Skeletal muscle satellite cell (primary cell): ENCODE data around the gene CRISPLD2.

Source experiments
- H3K27me3 ChIP-seq: 2 replicates; pipeline ENCODE4 v1.7.0; 2013; ENCODE audit warnings: low read length; ENCODE audit not compliant: control insufficient read depth, insufficient read depth
- H3K36me3 ChIP-seq: 2 replicates; pipeline ENCODE4 v1.7.0; 2013; ENCODE audit warnings: mild to moderate bottlenecking, control low read depth, low read length; ENCODE audit not compliant: insufficient read depth
- H3K4me1 ChIP-seq: 2 replicates; pipeline ENCODE4 v1.7.0; 2013; ENCODE audit warnings: low read length; ENCODE audit not compliant: control insufficient read depth, insufficient read depth
- H3K4me2 ChIP-seq: 2 replicates; pipeline ENCODE4 v1.7.0; 2013; ENCODE audit warnings: mild to moderate bottlenecking, low read length
- H3K4me3 ChIP-seq: 2 replicates; pipeline ENCODE4 v1.7.0; 2013; ENCODE audit warnings: low read length
- H3K9ac ChIP-seq: 2 replicates; pipeline ENCODE4 v1.7.0; 2013; ENCODE audit warnings: mild to moderate bottlenecking, low read depth, low read length, moderate library complexity
- H3K9me3 ChIP-seq: replicated peaks from 2 replicates; pipeline ENCODE4 v1.7.0; 2013; ENCODE audit warnings: mild to moderate bottlenecking, control low read depth, low read length

Gene CRISPLD2

DNA sequence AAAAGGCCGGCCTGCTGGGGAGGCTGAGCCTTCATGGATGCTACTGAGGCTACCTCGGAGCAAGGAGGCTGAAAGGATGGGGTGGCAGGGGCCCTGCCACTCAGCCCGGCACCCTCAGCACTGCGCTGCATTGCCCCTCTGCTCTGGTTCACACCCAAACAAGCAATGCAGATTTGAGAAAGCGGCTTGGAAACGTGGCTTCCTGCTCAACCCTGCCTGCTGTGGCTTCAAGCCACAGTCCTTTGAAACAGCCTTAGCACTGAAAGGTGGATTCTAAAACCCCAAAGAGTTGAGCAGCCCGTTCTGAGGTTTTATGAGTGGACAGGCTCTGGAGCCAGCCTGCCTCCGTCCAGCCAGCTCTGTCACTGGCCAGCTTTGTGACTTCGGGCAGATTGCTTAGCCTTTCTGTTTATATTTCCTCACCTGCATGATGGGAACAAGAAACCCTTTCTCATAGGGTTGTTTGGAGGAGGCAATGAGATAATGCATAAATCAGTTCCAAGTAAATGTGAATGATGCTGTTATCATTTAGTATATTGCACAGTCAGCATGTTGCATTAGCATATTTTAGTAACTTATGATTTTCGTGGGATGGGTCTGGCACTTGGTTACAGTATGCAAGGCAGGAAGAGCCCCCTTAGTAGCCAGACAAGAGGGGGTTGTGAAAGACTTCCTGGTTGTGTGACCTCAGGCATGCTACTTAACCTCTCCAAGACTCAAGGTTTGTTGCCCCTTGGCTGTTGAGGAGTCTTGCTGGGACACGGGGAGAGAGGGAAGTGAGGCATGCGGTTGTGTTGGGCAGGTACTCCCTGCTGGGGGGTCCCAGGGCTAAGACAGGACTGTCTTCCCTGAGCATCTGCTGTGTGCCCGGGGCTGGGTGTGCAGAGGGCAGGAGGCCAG, 23.6 kb downstream of the CRISPLD2 start:
- H3K4me1 ChIP-seq, result peaks cover 44% of the 10 kb centered on the region
- no peaks in the 10 kb centered on the region for H3K27me3 ChIP-seq
- no peaks in the 10 kb centered on the region for H3K9me3 ChIP-seq
- no peak overlapping the region for H3K4me3 ChIP-seq
- peak overlapping the region; percentile 42 for H3K4me2 ChIP-seq
- H3K36me3 ChIP-seq, result peaks cover 36% of the 10 kb centered on the region
- H3K9ac ChIP-seq, result peak overlapping the region; percentile 5

DNA sequence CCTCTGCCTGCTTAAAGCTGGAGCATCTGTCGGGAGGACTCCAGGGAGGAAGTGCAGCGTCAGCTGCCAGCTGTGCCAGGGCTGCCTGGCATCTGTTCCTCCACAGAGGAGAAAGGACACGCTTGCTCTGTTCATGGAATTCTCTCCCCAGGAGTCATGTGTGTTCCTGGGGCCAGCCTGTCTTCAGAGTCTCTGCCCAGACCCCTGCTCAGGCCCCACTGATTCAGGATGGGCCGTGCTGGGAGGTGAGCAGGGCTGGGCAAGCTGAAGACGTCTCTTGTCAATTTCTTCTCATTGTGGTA, 24.2 kb downstream of the CRISPLD2 start:
- H3K9ac ChIP-seq, result peak overlapping the region; percentile 55
- H3K36me3 ChIP-seq, result peaks cover 31% of the 10 kb centered on the region
- H3K4me1 ChIP-seq, result peaks cover 38% of the 10 kb centered on the region
- no peaks in the 10 kb centered on the region for H3K9me3 ChIP-seq
- no peaks in the 10 kb centered on the region for H3K27me3 ChIP-seq
- H3K4me2 ChIP-seq, result peak overlapping the region; percentile 42
- H3K4me3 ChIP-seq, result no peak overlapping the region

DNA sequence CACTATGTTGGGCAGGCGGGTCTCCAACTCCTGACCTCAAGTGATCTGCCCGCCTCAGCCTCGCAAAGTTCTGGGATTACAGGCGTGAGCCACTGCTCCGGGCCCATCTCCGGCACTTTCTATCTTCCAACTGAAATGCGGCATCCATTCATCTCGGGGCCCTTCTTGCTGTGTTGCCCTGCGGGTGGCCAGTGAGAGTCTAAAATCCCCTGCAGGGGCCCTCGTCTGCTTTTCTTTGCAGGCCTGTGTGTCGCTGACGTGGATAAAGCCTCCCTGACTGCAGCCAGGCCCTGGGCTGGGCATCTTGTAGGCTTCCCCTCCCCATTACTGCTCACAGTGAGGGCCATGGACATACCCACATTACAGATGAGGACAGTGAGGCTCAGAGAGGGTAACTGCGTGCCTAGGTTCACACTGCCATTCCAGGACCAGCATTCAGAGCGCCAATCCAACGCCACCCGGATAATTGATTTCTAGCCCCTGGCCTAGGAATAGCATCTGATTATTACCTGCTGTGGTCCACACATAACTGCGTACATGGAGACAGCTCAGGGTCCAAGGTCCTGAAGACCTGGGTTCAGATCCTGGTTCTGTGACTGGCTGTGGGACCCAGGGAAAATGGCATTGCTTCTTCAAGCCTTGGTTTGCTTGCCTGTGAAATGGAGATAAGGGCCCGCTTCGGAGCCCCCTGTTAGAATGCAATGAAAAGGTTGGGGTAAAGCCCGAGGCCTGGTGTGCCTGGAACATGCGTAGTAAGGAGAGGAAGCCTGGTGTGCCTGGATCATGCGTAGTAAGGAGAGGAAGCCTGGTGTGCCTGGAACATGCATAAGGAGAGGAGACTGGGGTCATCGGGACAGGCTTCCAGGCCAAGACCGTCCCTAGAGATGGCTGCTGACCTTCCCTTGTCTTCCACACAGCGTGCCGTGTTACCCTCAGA, 25.0 kb downstream of the CRISPLD2 start:
- Histone ChIP-seq H3K9me3 (no peaks in the 10 kb centered on the region), H3K9ac (peak overlapping the region; percentile 55), H3K27me3 (no peaks in the 10 kb centered on the region), H3K36me3 (peaks cover 26% of the 10 kb centered on the region), H3K4me2 (no peak overlapping the region), H3K4me1 (peaks cover 30% of the 10 kb centered on the region), H3K4me3 (no peak overlapping the region)

DNA sequence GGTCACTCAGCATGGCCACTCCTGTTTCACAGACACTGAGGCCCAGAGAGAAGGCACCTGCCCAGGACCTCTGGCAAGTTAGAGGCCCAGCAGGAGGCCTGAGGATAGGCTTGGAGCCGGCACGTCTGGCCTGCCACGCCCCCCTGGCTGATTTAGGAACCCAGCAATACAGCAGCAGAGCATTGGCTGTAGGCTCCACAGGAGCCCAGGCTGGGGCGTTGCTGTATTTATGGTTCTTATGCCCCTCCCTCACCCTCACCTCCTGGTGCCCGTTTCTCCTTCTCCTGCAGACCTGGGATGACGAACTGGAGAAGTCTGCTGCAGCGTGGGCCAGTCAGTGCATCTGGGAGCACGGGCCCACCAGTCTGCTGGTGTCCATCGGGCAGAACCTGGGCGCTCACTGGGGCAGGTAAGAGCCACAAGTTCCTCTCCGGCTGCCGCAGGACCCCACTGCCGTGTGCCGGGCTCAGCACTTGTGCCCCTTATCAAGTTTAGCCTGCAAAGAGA, 25.8 kb downstream of the CRISPLD2 start:
- peaks cover 22% of the 10 kb centered on the region for H3K4me1 ChIP-seq
- H3K4me2 ChIP-seq, result no peak overlapping the region
- no peaks in the 10 kb centered on the region for H3K27me3 ChIP-seq
- no peak overlapping the region for H3K4me3 ChIP-seq
- H3K36me3 ChIP-seq, result peaks cover 30% of the 10 kb centered on the region
- no peak overlapping the region for H3K9ac ChIP-seq
- H3K9me3 ChIP-seq, result peaks cover under 1% of the 10 kb centered on the region

DNA sequence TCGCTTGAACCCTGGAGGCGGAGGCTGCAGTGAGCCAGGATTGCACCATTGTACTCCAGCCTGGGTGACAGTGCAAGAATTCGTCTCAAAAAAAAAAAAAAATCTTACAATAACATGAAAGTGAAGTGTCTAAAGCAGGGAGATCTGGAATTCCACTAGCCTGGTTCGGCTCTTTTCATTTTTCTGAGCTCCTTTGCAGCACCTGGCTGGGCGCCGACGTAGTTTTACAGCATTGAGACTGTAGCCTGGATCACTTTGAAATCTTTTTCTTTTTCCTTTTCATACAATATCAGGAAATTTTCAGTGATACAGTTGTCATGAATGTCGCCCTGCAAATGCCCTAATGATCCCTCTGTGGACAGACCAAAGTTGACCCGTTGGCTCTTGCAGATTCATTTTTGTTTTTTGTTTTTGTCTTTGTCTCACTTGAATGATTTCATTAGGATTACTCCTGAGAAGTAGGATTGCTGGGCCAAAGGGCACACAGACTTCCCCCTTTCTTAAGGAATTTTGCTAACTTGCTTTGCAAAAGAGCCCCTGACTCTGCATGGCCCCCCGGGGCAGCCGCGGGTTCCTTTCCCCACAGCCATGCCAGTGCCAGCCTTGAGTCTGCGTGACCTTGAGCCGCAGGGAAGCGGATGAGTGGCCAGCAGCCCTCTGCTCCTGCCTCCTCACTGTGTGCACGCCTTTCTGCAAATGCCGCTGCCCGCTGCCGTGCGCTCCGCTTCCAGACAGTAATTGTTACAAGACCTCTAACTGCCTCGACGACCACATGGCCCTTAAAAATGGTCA, 28.0 kb downstream of the CRISPLD2 start:
- peaks cover 34% of the 10 kb centered on the region for H3K4me1 ChIP-seq
- peaks cover 2% of the 10 kb centered on the region for H3K9me3 ChIP-seq
- no peak overlapping the region for H3K4me2 ChIP-seq
- no peaks in the 10 kb centered on the region for H3K27me3 ChIP-seq
- H3K36me3 ChIP-seq, result peaks cover 32% of the 10 kb centered on the region
- H3K9ac ChIP-seq, result no peak overlapping the region
- H3K4me3 ChIP-seq, result no peak overlapping the region

DNA sequence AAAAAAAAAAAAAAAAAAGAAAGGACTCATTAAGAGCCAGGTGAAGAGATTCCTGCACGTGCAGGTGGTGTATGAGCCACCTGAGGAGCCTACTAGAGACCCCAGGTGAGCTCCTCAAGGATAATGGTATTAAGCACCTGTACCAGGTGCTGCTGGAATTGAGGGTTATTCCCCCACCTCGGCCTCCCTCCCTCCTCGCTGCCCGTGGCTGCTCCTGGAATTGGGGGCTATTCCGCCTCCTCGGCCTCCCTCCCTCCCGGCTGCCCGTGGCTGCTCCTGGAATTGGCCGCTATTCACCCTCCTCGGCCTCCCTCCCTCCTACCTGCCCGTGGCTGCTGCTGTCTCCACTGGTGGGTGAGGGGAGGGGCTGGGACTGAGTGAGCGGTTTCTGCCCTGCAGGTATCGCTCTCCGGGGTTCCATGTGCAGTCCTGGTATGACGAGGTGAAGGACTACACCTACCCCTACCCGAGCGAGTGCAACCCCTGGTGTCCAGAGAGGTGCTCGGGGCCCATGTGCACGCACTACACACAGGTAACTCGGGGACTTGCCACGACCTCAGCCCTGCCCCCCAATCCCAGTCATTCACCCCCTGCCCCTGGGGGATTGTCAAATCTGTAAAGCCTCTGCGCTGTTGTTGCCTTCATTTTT, 29.3 kb downstream of the CRISPLD2 start:
- Histone ChIP-seq H3K4me3 (no peak overlapping the region), H3K36me3 (peaks cover 37% of the 10 kb centered on the region), H3K4me2 (no peak overlapping the region), H3K27me3 (no peaks in the 10 kb centered on the region), H3K9ac (no peak overlapping the region), H3K9me3 (peaks cover 2% of the 10 kb centered on the region), H3K4me1 (peaks cover 24% of the 10 kb centered on the region)

DNA sequence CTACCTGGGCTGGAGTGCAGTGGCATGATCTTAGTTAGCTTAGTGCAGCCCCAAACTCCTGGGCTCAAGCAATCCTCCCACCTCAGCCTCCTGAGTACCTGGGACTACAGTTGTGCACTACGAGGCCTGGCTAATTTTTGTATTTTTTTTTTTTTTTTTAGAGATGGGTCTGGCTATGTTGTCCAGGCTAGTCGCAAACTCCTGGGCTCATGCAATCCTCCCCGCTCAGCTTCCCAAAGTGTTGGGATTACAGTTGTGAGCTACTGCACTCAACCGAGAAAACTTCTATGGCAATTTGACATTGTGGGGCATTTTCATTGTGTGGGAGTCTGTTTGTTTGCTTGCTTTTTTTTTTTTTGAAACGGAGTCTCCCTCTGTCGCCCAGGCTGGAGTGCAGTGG, 30.0 kb downstream of the CRISPLD2 start:
- no peak overlapping the region for H3K4me3 ChIP-seq
- no peaks in the 10 kb centered on the region for H3K27me3 ChIP-seq
- H3K36me3 ChIP-seq, result peaks cover 38% of the 10 kb centered on the region

DNA sequence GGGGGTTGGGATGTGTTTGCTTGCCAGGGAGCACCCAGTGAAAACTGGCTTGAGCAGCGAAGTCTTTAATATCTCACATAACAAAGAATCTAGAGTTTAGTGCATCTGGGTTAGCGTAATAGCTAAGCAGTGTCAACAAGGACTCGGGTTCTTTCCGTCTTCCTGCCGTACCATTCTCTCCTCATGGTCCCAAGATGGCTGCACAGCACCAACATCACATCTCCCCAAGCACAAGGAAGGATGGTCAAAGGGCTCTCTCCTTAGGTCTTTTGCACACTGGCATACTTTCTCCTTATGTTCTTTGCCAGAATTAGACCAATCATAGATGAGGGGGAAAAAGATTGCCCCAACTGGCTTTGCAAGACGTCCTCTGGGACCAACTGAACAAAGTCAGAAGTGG, 30.9 kb downstream of the CRISPLD2 start:
- peaks cover 23% of the 10 kb centered on the region for H3K4me1 ChIP-seq
- H3K4me2 ChIP-seq, result no peak overlapping the region
- peaks cover 36% of the 10 kb centered on the region for H3K36me3 ChIP-seq
- H3K27me3 ChIP-seq, result no peaks in the 10 kb centered on the region
- peaks cover 2% of the 10 kb centered on the region for H3K9me3 ChIP-seq
- no peak overlapping the region for H3K4me3 ChIP-seq
- H3K9ac ChIP-seq, result no peak overlapping the region

More for the DNA sequence above, 30.0 kb downstream of the CRISPLD2 start:
- Histone ChIP-seq H3K9ac (no peak overlapping the region), H3K4me2 (no peak overlapping the region), H3K4me1 (peaks cover 22% of the 10 kb centered on the region), H3K9me3 (peaks cover 2% of the 10 kb centered on the region)

DNA sequence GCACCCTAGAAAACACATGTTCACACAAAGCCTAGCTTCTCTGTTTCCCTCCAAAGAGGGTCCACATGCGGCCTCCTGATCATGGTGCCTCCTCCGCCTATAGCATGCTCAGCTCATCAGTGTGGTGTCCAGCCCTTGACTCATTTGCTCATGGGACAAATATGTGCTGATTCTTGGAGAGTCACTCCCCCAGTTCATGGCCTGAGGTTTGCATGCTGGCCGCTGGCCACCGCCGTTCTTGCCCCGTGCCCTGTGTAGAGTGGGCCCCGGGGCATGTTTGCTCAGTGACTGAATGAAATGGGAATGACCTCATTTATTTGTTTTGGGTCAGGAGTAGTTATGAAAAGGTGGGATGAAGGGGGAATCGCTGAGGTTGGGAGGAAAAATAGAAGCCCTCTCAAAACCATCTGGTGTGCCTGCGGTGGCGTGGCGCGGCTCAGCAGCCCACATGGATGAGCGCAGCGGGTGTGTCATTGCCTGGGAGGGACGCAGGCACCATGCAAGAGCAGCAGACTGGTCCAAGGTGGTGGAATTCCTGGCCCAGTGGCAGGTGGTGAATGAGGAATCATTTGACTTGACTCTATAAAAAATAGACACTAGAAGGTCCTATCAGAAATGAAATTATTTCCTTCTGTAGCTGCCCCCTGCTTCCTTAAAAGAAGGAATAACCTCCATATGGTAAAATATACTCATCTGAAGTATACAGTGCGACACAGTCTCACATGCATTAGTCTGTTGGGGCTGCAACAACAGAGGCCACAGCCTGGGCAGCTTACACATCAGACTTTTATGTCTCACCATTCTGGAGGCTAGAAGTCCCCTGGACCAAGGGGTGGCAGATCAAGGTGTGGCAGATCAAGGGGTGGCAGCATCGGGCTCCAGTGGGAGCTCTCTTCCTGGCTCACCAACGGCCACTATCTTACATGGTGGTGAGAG, 31.7 kb downstream of the CRISPLD2 start:
- peak overlapping the region; percentile 3 for H3K4me3 ChIP-seq
- no peaks in the 10 kb centered on the region for H3K27me3 ChIP-seq
- H3K9me3 ChIP-seq, result peaks cover 2% of the 10 kb centered on the region
- H3K36me3 ChIP-seq, result peaks cover 36% of the 10 kb centered on the region
- H3K9ac ChIP-seq, result peak overlapping the region; percentile 10
- peak overlapping the region; percentile 11 for H3K4me2 ChIP-seq
- peaks cover 23% of the 10 kb centered on the region for H3K4me1 ChIP-seq

DNA sequence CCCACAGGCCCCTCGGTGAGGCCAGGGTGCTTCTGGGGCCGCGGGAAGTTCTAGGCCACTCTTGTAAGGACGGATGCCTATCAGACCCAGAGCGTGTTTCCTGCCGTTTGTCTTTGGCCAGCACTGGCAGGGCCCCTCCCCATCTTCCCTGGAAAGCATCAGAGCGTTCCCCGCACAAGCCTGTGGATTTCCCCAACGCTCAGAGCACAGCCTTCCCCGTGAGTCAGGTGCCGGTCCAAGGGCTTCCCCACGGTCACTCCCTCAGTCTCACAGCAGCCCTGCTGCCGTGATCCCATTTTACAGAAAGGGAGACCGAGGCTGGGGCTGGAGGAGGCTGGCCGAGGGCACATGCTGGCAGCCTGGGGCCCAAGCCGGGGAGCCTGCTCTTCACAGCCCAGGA, 33.7 kb downstream of the CRISPLD2 start:
- H3K4me2 ChIP-seq, result no peak overlapping the region
- H3K27me3 ChIP-seq, result no peaks in the 10 kb centered on the region
- H3K9me3 ChIP-seq, result peaks cover 3% of the 10 kb centered on the region
- peaks cover 46% of the 10 kb centered on the region for H3K36me3 ChIP-seq
- H3K9ac ChIP-seq, result no peak overlapping the region
- H3K4me1 ChIP-seq, result peaks cover 23% of the 10 kb centered on the region
- no peak overlapping the region for H3K4me3 ChIP-seq
